Ishikawa (cell line): Measurements from ENCODE around the gene OR10V1.

ENCODE experiments used
- CEBPB ChIP-seq: IDR thresholded peaks from 2 replicates; pipeline ENCODE4 v1.6.1; 2012
- CREB1 ChIP-seq: IDR thresholded peaks from 2 replicates; pipeline ENCODE4 v1.6.1; 2012; ENCODE audit warnings: low read depth
- EGR1 ChIP-seq: IDR thresholded peaks from 2 replicates; pipeline ENCODE4 v1.6.1; 2012
- EP300 ChIP-seq: IDR thresholded peaks from 2 replicates; pipeline ENCODE4 v1.6.1; 2012; ENCODE audit warnings: borderline replicate concordance
- FOXM1 ChIP-seq: IDR thresholded peaks from 2 replicates; pipeline ENCODE4 v1.6.1; 2012; ENCODE audit warnings: low read depth, borderline replicate concordance
- NFIC ChIP-seq: IDR thresholded peaks from 2 replicates; pipeline ENCODE4 v1.6.1; 2012
- RAD21 ChIP-seq: IDR thresholded peaks from 2 replicates; pipeline ENCODE4 v1.6.1; 2012; ENCODE audit warnings: low read depth
- TAF1 ChIP-seq: IDR thresholded peaks from 2 replicates; pipeline ENCODE4 v1.6.1; 2012; ENCODE audit warnings: low read depth, mild to moderate bottlenecking
- TCF12 ChIP-seq: IDR thresholded peaks from 2 replicates; pipeline ENCODE4 v1.6.1; 2012; ENCODE audit warnings: low read depth
- TEAD4 ChIP-seq: IDR thresholded peaks from 2 replicates; pipeline ENCODE4 v1.6.1; 2012
- USF1 ChIP-seq: IDR thresholded peaks from 2 replicates; pipeline ENCODE4 v1.6.1; 2012
- YY1 ChIP-seq: IDR thresholded peaks from 2 replicates; pipeline ENCODE4 v1.6.1; 2012; ENCODE audit warnings: low read depth
- ZBTB7A ChIP-seq: IDR thresholded peaks from 2 replicates; pipeline ENCODE4 v1.6.1; 2012; ENCODE audit warnings: low read depth
- TF ChIP-seq, protein P1 (sequence below): IDR thresholded peaks from 2 replicates; pipeline ENCODE4 v1.6.1; 2012; ENCODE audit warnings: low read depth, mild to moderate bottlenecking
- TF ChIP-seq, protein P2 (sequence below): IDR thresholded peaks from 2 replicates; pipeline ENCODE4 v1.6.1; 2012

Gene OR10V1

DNA sequence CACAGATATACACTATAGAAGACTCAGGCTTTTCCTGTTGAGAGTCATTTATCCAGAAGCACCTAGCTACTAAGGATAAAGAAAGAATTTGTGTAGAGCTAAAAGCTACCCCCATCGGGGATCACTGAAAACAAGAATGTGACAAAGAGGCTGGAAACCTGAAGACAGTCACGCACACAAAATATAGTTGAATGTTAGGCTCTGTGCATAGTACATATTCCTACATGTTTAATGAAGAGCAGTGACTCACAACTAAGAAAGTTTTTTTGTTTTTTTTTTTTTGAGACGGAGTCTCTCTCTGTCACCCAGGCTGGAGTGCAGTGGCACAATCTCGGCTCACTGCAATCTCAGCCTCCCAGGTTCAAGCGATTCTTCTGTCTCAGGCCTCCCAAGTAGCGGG lies 8.4 kb downstream of the OR10V1 start:
- TF ChIP-seq EP300, result no peak
- TF ChIP-seq CREB1, result no peak
- TF ChIP-seq RAD21, result no peak
- TF ChIP-seq TEAD4, result no peak
- no peak for TF ChIP-seq ZBTB7A
- no peak for TF ChIP-seq EGR1
- no peak for TF ChIP-seq TAF1
- no peak for TF ChIP-seq CEBPB
- TF ChIP-seq FOXM1, result no peak
- TF ChIP-seq, protein P1, sequence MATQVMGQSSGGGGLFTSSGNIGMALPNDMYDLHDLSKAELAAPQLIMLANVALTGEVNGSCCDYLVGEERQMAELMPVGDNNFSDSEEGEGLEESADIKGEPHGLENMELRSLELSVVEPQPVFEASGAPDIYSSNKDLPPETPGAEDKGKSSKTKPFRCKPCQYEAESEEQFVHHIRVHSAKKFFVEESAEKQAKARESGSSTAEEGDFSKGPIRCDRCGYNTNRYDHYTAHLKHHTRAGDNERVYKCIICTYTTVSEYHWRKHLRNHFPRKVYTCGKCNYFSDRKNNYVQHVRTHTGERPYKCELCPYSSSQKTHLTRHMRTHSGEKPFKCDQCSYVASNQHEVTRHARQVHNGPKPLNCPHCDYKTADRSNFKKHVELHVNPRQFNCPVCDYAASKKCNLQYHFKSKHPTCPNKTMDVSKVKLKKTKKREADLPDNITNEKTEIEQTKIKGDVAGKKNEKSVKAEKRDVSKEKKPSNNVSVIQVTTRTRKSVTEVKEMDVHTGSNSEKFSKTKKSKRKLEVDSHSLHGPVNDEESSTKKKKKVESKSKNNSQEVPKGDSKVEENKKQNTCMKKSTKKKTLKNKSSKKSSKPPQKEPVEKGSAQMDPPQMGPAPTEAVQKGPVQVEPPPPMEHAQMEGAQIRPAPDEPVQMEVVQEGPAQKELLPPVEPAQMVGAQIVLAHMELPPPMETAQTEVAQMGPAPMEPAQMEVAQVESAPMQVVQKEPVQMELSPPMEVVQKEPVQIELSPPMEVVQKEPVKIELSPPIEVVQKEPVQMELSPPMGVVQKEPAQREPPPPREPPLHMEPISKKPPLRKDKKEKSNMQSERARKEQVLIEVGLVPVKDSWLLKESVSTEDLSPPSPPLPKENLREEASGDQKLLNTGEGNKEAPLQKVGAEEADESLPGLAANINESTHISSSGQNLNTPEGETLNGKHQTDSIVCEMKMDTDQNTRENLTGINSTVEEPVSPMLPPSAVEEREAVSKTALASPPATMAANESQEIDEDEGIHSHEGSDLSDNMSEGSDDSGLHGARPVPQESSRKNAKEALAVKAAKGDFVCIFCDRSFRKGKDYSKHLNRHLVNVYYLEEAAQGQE, result no peak
- no peak for TF ChIP-seq TCF12
- no peak for TF ChIP-seq NFIC
- TF ChIP-seq, protein P2, sequence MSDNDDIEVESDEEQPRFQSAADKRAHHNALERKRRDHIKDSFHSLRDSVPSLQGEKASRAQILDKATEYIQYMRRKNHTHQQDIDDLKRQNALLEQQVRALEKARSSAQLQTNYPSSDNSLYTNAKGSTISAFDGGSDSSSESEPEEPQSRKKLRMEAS, result no peak
- no peak for TF ChIP-seq USF1
- TF ChIP-seq YY1, result no peak

DNA sequence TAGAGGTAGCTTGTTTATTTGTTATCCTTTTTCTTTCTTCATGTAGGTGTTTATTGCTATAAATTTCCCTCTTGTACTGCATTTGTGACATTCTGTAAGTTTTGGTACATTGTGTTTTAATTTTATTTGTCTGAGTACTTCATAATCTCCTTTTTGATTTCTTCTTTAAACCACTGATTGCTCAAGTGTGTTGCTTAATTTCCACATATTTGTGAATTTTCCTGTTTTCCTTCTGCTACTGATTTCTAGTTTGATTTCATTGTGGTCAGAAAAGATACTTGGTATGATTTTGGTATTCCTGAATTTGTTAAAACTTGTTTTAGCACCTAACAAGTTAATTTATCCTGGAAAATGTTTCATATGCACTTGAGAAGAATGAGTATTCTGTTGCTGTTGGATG lies 15.1 kb downstream of the OR10V1 start:
- TF ChIP-seq USF1 (no peak), CREB1 (no peak)

- TF ChIP-seq EGR1, result no peak
- TF ChIP-seq TCF12, result no peak
- TF ChIP-seq RAD21, result no peak
- TF ChIP-seq TAF1, result no peak
- no peak for TF ChIP-seq CEBPB
- TF ChIP-seq FOXM1, result no peak
- TF ChIP-seq, protein P1, result no peak
- TF ChIP-seq, protein P2, result no peak
- TF ChIP-seq ZBTB7A, result no peak
- no peak for TF ChIP-seq NFIC
- no peak for TF ChIP-seq YY1
- no peak for TF ChIP-seq EP300
- no peak for TF ChIP-seq TEAD4
- no peak for TF ChIP-seq CREB1
- no peak for TF ChIP-seq USF1
Measured at GRCh38 chr11:59692915-59693314, 20.7 kb downstream of the OR10V1 start.

- TF ChIP-seq NFIC, result no peak
- no peak for TF ChIP-seq USF1
- TF ChIP-seq TAF1, result no peak
Measured at GRCh38 chr11:59691156-59691555, 22.5 kb downstream of the OR10V1 start.

DNA sequence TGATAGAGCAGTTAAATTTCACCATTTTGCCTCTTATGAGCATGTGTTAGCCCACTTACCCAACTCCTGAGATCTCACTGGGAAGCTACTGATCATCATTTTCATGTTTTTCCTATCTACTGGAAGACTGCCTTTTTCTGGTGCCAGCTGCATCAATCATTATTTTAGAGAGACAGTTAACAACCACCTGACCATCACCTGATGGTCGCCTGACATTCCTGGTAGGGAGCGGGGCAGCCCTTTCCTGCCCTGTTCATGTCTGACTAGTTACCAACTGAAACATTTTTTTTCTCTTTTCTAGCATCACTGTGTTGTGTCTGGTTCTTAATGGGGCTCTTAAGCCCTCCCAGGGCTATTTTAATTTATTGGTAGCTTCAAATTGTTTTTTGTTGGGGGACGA lies 24.6 kb downstream of the OR10V1 start:
- TF ChIP-seq TCF12, result no peak
- TF ChIP-seq, protein P1, result no peak
- no peak for TF ChIP-seq FOXM1
- no peak for TF ChIP-seq USF1
- TF ChIP-seq ZBTB7A, result no peak
- no peak for TF ChIP-seq TAF1
- TF ChIP-seq CEBPB, result no peak
- TF ChIP-seq RAD21, result no peak
- TF ChIP-seq CREB1, result no peak
- no peak for TF ChIP-seq EGR1
- TF ChIP-seq NFIC, result no peak
- no peak for TF ChIP-seq EP300
- TF ChIP-seq TEAD4, result no peak
- TF ChIP-seq YY1, result no peak
- TF ChIP-seq, protein P2, result no peak
